GM18867 (cell line): Measurements from ENCODE around the gene SGO1.
"Not testable (repeated sequence)": the region's sequence is repeated elsewhere in the genome, so short reads cannot be mapped to it uniquely, and the experiment has no call there.

Experiments used
- ATAC-seq: cut with Tn5 transposase; IDR thresholded peaks from one replicate; pipeline ENCODE4 v1.9.1; 2021; ENCODE audit warnings: mild to moderate bottlenecking, moderate library complexity; ENCODE audit not compliant: unreplicated experiment

Gene SGO1

DNA sequence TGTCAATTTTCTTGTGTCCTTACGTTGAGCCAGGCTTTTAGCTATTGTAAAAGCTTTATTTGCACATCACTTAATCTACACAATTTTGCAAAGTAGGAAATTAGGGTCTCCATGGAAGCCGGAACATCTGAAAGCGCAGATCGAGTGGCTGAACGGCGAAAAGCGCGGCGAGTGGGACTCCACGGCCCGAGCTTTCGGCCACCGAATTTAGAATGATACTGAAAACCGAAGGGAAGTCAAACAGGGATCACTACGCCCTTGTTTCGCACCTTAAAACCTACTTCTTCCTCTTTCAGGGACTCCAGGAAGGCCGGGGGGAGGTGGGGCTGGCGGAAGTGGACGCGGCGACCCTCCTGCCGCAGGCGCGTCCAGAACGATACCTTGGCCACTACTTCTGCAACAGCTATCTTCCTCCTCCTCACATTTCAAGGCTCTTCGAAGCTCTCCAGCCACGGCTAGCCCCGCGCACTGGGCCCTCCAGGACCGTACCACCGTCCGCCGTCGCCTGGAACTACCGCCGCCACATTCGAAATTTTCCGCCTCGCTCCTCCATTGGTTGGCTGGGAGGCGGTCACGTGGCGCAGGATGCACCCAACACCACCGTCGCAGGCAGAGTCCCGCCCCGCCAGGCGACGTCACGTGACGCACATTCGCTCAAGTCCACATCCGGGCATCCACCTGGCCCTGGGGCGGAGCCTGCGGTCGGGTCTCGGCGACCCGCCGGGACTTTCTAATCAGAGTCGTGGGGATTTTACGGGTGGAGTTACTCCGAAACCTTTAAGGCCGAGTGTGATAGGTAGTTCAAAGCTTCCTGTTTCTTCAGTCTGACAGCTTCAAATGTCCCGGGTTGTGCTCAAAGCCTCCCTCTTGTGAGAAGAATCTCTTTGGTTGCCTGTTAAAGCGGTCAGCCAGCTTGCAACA lies at the start of gene SGO1:
TSS of gene SGO1 (minus strand) at position 528 of the 921 bp plus-strand sequence. CDS start 2,179 bp downstream, outside the sequence.
- peak; percentile 94 for ATAC-seq

DNA sequence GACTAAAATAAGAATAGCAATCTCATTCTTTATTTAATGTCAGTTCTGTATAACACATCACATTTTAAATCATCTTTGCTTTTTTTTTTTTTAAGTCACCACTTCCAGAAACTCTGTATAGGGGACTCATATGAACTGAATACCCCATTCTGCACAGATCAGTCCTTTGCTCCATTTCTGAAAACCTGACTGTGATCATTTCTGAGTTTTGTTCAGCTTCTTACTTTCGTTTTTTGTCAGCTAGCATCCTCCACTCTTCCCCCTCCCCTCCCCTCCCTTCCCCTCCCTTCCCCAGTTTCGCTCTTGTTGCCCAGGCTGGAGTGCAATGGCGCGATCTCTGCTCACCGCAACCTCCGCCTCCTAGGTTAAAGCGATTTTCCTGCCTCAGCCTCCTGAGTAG lies 49.8 kb upstream of the SGO1 start:
- ATAC-seq = peak; percentile 84

DNA sequence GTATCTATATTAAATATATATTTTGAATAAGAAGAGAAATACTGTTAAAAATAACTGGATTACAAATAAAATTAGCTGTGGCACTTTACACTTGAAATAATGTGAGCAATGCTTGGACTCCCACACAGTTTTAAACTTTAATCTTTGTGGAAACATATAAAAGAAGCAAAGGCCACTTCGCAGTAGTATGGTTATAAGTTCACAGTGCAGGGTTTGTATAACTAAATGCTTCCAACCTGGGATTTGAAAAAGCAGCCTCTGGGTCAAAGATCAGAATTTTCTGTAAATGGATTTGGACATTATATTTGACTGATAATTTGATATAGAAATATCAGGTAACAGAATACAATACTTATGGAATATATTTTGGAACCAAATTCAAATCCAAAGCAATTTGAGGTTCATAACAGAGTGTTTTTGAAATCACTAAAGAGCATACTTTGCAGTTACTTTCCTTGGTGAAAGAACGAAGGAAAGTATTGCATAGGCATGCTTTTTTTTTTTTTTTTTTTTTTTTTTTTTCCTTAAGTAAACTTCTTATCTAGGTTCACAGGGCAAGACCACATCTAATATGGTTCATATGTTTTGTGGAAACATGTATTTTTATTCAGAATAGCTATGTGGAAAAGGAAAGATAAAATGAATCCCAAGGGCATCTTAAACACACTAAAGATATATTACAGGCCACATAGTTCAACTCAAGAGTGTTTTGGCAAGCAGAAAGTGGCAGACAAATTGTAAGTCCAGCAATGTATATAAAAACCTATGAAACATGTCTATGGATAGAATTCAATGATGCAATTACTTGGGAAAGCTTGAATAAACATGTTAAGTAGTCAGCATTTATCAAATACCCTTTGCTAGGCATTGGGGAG lies 47.1 kb upstream of the SGO1 start:
- no peak for ATAC-seq

DNA sequence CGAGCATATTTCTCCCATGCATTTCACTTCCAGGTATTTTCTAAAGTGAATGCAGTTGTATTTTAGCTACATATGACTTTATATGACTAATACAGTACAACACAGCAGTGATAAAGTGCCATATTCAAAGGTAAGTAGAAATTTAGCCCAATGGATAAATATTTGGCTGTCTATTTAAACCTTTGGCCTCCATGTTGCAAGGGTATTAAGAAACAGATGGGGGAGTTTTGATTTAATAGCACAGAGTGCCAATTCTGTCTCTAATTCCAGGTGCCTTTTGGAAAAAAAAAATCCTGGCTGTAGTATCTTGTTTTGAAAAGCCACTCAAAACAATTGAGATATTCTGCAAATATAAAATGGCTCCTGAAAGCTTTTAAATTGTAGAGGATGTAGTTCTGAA lies 44.9 kb upstream of the SGO1 start:
- ATAC-seq = no peak

DNA sequence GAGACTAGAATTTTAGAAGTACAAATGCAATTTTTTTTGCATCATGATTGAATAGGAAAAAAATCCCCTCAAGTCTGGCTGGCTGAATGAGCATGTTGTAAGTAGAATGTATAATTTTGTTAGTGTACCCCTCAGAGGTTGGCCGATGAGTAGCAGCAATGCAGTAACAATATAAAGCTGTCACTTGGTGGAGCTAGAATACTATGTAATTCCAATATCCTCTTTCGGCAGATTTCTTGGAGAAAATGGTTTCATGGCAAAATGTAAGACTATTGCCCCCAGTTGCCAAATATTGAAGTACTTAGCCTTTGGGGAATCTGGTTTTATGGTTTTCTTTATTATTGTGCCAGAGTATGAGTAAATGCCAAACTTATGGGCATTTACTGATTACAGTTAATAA lies 39.8 kb upstream of the SGO1 start:
- ATAC-seq = peak; percentile 62

DNA sequence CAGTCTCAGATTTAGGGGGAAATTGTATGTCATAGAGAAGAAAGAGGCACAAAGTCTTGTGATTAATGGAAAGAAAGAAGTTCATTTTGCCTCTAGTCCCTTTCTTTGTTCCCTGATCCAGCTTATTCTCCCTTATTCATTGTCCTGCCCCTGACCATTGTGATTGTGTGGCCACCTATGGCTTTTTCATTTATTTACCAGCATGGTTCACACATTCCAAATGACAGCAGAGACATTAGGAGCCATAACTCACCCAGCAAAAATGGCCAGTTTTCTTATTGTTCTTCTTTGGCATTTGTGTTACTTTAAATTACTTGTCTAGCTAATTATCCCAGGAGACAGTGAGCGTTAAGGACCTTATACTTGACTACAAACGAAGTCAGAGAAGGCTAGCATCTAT lies 36.3 kb upstream of the SGO1 start:
- no peak for ATAC-seq

DNA sequence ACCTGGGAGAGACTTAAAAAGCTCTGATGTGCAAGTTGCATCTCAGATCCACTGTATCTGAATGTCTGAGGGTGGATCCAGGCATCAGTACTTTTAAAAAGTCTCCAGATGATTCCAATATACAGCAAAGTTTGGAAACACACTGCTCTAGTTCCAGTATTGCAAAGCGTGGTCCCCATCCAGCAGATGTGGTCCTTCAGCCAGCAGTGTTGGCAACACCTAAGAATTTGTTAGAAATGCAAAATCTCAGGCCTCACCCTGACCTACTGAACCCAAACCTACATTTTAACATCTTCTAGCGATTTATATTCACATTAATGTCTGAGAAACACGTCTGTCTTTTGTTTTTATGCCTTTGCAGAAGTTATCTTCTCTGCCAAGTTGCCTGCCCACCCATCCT lies 32.2 kb upstream of the SGO1 start:
- ATAC-seq = no peak

DNA sequence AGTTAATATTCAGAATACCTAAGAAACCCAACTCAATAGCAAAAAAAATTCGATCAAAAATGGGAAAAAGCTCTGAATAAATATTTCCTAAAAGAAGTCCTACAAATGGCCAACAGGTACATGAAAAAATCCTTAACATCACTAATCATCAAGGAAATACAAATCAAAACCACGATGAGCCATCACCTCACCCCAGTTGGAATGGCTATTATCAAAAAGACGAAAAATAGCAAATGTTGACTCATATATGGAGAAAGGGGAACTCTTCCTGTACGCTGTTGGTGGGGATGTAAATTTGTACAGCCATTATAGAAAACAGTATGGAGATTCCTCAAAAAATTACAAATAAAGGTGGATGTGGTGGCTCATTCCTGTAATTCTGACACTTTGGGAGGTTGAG lies 29.6 kb upstream of the SGO1 start:
- no peak for ATAC-seq

DNA sequence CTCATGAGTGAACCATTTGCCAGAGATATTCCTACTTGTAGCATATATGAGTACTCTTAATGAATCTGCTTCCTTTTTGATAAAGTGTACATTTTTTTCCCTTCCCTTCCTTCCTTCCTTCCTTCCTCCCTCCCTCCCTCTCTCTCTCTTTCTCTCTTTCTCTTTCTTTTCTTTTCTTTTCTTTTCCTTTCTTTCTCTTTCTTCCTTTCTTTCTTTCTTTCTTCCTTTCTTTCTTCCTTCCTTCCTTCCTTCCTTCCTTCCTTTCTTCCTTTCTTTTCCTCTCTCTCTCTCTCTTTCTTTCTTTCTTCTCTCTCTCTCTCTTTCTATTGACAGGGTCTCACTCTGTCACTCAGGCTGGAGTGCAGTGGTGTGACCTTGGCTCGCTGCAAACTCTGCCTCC lies 27.5 kb upstream of the SGO1 start:
- not testable (repeated sequence) for ATAC-seq

DNA sequence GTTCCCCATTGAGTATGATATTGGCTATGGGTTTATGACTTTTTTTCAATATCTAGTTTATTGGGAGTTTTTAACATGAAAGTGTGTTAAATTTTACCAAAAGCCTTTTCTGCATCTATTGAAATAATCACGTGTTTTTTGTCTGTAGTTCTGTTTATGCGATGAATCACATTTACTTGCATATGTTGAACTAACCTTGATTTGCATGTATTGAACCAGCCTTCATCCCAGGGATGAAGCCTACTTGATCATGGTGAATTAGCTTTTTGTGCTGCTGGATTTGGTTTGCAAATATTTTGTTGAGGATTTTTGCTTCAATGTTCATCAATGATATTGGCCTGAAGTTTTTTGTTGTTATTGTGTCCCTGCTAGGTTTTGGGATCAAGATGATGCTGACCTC lies 21.9 kb upstream of the SGO1 start:
- not testable (repeated sequence) for ATAC-seq

DNA sequence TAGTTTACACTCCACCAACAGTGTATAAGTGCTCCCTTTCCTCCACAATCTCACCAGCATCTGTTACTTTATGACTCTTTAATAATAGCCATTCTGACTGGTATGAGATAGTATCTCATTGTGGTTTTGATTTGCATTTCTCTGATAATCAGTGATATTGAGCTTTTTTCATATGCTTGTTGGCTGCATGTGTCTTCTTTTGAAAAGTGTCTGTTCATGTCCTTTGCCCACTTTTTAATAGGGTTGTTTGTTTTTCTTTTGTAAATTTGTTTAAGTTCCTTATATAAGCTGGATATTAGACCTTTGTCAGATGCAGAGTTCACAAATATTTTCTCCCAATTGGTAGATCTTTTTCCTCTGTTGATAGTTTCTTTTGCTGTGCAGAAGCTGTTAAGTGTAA lies 19.9 kb upstream of the SGO1 start:
- not testable (repeated sequence) for ATAC-seq

DNA sequence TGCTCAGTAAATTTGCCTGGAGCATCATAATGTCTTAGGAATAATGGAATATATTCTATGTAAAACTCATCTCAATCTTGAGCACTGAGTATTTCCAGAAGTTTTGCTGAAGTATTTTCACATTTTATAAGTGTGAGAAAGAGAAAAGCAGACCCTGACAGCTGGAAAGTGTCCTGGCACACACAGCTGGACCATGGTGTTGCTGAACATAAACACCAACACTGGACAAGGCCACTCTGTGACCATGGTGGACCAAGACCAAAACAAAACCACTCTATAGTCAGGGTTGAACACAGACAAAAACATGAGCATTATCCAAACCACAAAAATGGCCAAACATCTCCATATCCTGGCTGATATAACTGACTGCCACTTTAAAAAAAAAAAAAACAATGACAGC lies 15.1 kb upstream of the SGO1 start:
- no peak for ATAC-seq

DNA sequence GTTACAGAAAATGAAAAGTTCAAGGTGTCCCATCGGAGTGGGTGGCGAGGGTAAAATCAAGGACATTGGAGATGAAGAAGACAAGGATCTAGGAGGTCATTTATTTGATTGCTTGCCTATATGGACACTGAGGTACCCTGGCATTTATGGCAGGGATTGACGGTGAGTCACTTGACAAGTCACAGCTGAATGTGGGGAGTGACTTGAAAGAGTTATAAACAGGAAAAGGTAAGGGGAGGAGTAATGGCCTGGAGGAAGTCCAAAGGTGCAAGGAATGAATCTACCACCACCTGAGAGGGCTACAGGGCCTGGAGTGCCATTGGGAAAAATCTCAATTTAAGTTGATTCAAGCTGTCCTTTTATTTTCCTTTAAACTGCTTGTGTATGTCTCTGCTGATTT lies 11.8 kb upstream of the SGO1 start:
- ATAC-seq = no peak

DNA sequence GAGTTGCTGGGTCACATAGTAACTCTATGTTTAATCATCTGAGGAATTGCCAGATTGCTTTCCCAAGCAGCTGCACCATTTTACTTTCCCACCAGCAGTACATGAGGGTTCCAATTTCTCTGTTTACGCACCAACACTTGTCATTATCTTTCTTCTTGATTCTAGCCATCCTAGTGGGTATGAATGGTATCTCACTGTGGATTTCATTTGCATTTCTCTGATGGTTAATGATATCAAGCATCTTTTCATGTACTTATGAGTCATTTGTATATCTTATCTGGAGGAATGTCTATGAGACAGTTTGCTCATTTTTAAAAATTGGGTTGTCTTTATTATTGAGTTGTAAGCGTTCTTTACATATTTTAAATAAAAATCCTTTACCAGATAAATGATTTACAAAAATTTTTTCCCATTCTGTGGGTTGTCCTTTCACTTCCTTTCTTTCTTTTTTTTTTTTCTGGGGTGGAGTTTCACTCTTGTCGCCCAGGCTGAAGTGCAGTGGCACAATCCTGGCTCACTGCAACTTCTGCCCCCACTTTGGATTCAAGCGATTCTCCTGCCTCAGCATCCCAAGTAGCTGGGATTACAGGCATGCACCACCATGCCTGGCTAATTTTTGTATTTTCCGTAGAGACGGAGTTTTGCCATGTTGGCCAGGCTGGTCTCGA lies 8.9 kb upstream of the SGO1 start:
- no peak for ATAC-seq

DNA sequence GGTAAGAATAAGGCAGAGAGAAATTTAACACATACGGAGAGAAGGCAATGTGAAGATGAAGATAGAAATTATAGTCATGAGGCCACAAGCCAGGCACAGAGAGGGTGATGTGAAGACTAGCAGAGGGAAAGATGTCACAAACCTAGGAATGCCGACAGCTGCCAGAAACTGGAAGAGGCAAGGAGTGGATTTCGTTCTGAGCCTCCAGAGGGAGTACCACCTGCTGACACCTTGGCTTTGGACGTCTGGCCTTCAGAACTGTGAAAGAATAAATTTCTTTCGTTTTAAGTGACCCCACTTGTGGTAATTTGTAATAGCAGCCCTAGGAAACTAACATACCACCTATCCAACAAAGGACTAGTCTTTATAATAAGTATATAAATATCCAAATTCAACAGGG lies 5.0 kb upstream of the SGO1 start:
- no peak for ATAC-seq

DNA sequence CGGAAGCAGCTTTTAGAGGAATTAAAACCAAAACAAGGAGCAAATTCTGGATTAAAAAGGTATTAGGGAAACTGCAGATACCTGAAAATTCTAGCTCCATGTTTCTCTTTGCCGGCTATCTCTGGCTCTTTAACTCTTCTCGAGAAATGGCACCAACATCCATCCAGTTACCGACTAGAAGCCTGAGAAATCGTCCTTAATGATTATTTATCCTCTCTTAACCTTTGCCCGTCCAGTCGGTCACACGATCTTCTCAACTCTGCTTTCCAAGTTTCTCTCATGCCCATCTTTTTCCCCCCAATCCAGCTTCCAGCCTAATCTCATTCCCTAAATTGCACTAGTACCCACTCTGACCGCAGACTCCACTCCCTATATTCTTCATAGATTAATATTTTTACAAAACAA lies 596 bp upstream of the SGO1 start:
- ATAC-seq = peak; percentile 9

DNA sequence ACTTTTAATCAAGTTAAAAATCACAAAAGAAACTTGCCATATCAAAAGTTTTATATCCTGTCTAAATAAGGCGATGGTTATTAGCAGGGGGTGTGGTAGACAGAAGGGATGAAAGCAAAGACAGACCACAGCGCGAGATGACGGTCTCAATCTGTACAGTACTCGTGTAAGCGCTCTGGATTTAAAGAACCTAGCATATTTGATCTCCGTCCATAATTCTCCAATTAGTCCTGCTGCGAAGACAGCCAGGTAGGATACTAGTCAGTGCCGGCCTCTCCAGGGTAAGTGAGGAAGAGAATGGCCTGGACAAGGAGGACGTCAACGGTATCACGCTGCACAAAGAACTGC lies 701 bp downstream of the SGO1 start:
- peak; percentile 15 for ATAC-seq

DNA sequence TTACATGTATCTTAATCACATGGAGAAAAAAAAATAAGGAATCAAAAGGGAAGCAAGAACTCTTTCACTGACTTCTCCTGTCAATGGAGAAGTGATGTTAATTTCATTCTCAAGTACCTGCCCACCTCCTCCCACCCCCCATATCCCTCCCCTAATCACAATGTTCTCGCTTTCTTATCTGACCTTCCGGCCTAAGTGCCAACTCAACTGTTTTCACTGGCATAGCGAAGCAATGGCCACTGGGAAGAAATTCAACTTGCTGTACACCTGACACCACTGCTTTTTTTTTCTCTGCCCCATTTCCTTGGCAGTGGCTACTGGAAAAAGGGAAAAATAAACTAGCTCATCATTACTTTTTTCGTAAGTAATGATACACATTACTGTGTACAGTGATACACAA lies 3.8 kb downstream of the SGO1 start:
- ATAC-seq = no peak

DNA sequence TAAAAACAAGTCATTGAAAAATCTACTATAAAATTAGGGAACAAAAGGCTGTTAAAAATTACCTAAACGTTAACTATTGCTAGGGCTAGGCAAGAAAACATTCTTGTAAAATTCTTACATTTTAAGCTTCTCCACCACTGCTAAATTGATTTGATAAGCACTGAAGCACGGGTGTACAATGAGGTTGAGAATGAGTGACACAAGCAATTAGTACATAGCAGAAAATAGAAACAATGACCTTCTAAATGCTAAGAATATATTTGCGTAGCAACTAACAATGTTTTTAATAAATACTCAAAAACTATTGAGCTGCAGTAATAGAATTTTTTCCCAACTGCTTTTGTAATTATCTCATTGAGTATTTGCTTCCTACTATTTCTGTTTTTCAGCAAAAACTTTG lies 4.7 kb downstream of the SGO1 start:
- no peak for ATAC-seq

DNA sequence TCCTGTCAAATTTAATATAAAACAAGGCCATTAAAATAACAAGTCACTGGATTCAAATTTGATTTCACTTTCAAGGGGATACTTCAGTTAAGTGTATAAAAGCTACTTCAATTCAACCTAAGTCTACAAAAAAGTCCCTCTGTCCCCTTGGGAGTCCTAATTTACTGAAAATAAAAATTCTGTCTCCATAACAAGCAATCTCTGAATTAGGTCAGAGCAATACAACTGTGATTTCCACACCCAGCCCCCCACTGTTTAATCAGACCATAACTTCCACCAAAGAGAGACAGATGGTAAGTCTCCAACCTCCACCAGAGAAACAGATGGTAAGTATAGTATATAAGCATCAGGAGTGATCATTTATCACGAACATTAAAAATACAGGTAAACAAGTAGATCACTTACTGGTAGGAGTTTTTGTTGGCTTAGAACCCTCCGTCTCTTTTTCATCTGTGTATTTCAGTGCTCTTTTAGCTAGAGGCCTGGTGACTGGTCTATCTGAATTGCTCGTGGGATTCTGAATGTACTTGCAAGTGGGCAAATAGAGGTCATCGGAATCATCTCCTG lies 12.1 kb downstream of the SGO1 start:
- no peak for ATAC-seq

DNA sequence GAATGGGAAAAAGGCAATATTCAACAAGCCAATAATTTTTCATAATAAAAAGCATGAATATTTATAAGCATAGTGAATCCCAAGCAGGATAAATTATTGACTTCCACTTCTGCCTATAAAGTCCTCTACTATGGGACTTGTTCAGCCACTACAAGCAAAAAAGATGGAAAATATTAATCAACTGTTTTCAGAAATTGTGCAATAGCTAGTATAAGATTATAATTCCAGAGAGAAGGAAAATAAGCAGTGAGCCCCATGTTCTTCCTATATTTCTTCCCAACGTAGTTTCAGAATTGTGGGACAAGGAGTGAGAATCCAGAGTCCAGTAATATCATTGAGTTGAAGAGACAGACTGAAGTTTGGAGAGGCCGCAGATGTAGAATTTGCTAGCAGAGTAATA lies 24.3 kb downstream of the SGO1 start:
- ATAC-seq = no peak
